Fibroblast of pulmonary artery (primary cell): ENCODE measurements around the gene LGI2.

ENCODE experiments used
- DNase-seq: peaks from one replicate; pipeline ENCODE4 v3.0.0-alpha.2; 2010; ENCODE audit warnings: low read depth
- H3K4me3 ChIP-seq: replicated peaks from 2 replicates; pipeline ENCODE4 v1.5.1; 2011; ENCODE audit warnings: low read depth, mild to moderate bottlenecking, control low read depth, low read length, moderate library complexity
- TF ChIP-seq, protein P1 (sequence below): IDR thresholded peaks from 2 replicates; pipeline ENCODE4 v1.5.1; 2011; ENCODE audit warnings: mild to moderate bottlenecking, control low read depth, low read length, inconsistent platforms; ENCODE audit errors: missing control alignments

Gene LGI2

DNA sequence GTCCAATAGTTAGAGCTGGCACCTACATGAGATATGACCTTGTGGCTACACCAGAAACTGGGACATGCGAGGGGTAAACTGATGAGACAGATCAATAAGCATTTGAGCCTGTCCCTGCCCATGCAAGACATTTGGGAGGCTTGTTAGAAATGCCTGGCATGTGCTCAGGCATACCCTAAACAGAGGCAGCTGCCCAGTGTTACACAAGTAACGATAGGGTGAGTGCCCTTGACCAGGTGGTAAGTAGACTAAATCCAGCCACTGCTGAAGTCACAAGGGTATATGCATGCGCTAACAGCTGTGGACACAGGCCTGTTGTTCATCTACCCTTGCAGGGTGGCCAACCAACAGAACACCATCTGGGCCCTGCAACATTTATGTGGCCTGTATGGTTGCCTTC lies 61.8 kb downstream of the LGI2 start:
- TF ChIP-seq, protein P1, sequence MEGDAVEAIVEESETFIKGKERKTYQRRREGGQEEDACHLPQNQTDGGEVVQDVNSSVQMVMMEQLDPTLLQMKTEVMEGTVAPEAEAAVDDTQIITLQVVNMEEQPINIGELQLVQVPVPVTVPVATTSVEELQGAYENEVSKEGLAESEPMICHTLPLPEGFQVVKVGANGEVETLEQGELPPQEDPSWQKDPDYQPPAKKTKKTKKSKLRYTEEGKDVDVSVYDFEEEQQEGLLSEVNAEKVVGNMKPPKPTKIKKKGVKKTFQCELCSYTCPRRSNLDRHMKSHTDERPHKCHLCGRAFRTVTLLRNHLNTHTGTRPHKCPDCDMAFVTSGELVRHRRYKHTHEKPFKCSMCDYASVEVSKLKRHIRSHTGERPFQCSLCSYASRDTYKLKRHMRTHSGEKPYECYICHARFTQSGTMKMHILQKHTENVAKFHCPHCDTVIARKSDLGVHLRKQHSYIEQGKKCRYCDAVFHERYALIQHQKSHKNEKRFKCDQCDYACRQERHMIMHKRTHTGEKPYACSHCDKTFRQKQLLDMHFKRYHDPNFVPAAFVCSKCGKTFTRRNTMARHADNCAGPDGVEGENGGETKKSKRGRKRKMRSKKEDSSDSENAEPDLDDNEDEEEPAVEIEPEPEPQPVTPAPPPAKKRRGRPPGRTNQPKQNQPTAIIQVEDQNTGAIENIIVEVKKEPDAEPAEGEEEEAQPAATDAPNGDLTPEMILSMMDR = no peak
- H3K4me3 ChIP-seq = no peak overlapping the region
- no peak for DNase-seq

DNA sequence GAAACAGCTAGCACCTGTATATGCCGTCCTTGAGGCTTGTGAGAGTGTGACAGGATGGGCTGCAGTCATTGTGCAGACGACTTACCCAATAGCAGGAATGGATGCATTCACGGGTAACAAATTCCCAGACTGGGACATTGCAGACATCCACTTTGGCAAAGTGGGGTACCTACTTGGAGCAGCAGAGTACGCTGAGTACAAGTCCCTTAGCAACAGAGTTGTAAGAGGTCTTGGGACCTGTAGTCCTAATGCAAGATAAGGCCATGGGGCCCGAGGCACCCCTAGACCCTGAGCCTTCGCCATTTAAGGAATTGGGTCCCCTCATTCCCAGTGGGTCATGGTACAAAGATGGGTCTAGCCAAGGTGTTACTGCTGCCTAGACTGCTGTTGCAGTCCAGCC lies 62.5 kb downstream of the LGI2 start:
- no peak overlapping the region for H3K4me3 ChIP-seq
- TF ChIP-seq, protein P1 = no peak
- DNase-seq = no peak

DNA sequence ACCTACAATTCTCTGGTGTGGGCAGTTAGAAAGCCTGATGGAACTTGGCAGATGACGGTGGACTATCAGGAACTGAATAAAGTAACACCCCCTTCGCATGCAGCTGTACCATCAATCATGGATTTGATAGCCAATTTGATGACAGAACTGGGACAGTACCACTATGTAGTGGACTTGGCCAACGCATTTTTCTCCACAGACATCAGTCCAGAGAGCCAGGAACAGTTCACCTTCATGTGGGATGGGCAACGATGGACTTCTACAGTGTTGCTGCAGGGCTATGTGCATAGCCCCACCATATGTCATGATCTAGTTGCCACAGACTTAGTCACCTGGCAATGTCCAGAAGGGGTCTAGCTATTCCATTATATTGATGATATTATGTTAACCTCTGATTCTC lies 63.4 kb downstream of the LGI2 start:
- no peak for DNase-seq
- TF ChIP-seq, protein P1 = no peak
- no peak overlapping the region for H3K4me3 ChIP-seq

DNA sequence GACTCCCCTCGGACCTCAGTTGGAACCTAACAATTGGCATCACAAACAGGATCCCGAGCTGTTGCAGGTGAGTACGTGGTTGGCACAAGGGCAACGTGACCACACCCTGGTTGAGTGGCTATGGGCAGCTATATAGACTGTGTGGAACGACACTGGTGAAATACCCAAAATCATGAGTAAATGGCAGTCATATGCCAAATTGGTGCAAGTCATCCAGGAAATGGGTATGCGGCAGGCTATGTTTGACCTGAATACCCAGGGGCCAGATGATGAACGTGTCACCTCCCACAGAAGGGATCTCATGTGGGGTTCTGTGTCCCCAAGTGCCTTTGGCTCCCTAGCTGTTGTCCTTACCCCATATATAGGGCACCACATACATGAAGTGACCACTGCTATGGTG lies 64.7 kb downstream of the LGI2 start:
- TF ChIP-seq, protein P1 = no peak
- H3K4me3 ChIP-seq = no peak overlapping the region
- DNase-seq = no peak

DNA sequence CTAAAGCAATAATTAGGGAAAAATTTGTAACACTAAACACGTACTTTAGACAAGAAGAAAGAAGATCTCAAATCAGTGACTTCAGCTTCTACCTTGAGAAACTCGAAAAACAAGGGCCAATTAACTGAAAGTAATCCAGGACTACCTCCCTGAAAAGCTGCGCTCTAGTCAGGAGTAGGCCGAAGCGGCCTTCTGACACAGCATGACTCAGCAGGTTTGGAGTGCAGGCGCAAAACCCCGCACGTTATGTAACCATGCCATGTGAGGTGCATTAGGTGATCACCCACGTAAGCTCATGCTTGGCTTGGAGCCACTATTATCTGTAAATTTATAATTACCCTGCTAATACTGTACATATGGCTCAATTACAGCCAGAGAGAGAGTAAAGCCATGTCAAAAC lies 65.1 kb downstream of the LGI2 start:
- DNase-seq = no peak
- H3K4me3 ChIP-seq = no peak overlapping the region
- TF ChIP-seq, protein P1 = no peak

DNA sequence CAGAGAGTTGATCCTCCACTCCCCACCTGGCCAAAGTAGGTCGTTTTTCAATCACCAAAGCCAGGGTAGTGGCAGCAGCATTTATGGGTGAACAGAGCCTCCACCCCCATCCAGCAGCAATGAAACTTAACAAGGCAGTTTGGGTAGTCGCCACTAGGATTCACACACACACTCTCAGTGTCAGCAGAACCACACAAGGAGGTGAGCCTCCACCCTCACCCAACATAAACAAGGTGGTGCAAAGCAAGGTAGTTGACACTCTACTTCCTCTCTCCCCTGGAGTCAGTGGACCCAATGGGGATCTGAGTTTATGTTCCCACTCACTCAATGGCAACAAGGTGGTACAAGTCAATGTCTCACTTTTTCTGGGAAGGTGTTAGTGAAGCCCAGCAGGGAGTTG lies 67.5 kb downstream of the LGI2 start:
- no peak for DNase-seq

DNA sequence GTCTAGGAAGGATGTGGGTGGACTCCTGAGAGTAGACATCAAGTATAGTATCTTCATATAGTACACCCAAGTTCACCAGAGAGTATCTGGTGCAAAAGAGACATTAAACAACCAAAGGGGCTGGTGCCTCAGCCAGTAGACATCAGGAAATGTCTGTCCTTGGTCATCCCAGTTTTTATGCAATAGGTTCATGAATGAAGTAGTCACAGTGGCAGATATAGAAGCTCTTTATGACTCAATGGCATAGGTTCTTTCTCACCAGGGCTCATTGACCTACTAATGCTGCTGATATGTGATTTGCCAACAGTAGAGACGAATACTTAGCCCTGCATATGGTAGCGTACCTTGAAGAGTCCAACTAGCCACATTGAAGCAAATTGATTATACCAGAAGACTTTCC lies 72.9 kb downstream of the LGI2 start:
- no peak for DNase-seq
- H3K4me3 ChIP-seq = no peak overlapping the region
- TF ChIP-seq, protein P1 = no peak

More for the DNA sequence above, 67.5 kb downstream of the LGI2 start:
- TF ChIP-seq, protein P1 = no peak
- H3K4me3 ChIP-seq = no peak overlapping the region
